GM23338 (cell line): ENCODE results near the gene SORBS2. TPM values are rescaled to one million over a fixed set of nuclear protein-coding genes. Genes with fewer than 3 reads are reported as not detected.

Experiments used
- ATAC-seq: fragments of 200-7000 bp; cut with Tn5 transposase; 3 replicates; pipeline ENCODE4 v1.9.1; 2020
- DNase-seq: peaks from one replicate; pipeline ENCODE4 v3.0.0-alpha.2; 2015; ENCODE audit warnings: low spot score
- H2AFZ ChIP-seq: fragments of 200-600 bp; sonication (generic); 2 replicates; pipeline ENCODE4 v1.8.0; 2016; ENCODE audit warnings: antibody characterized with exemption, mild to moderate bottlenecking, moderate library complexity
- H3F3A ChIP-seq: fragments of 200-600 bp; sonication (generic); replicated peaks from 2 replicates; pipeline ENCODE4 v1.8.0; 2017; ENCODE audit warnings: antibody characterized with exemption, mixed run types, low read depth
- H3K27ac ChIP-seq: fragments of 200-600 bp; sonication (generic); 2 replicates; pipeline ENCODE4 v1.6.1; 2016; ENCODE audit warnings: low read depth
- H3K27me3 ChIP-seq: fragments of 200-600 bp; sonication (generic); 2 replicates; pipeline ENCODE4 v1.8.0; 2016; ENCODE audit warnings: mild to moderate bottlenecking, mixed run types, moderate library complexity; ENCODE audit not compliant: insufficient read depth
- H3K36me3 ChIP-seq: fragments of 200-600 bp; sonication (generic); 2 replicates; pipeline ENCODE4 v1.8.0; 2016; ENCODE audit warnings: mild to moderate bottlenecking; ENCODE audit not compliant: insufficient read depth
- H3K4me1 ChIP-seq: fragments of 200-600 bp; sonication (generic); 2 replicates; pipeline ENCODE4 v1.8.0; 2016; ENCODE audit warnings: mild to moderate bottlenecking, moderate library complexity; ENCODE audit not compliant: insufficient read depth
- H3K4me2 ChIP-seq: fragments of 200-600 bp; sonication (generic); 2 replicates; pipeline ENCODE4 v1.7.1; 2017; ENCODE audit warnings: mixed run types
- H3K4me3 ChIP-seq: fragments of 200-600 bp; sonication (generic); 2 replicates; pipeline ENCODE4 v1.6.1; 2016; ENCODE audit warnings: mixed run types
- H3K79me2 ChIP-seq: fragments of 200-600 bp; sonication (generic); replicated peaks from 2 replicates; pipeline ENCODE4 v1.8.0; 2017; ENCODE audit warnings: mild to moderate bottlenecking; ENCODE audit not compliant: insufficient read depth
- H3K9me2 ChIP-seq: fragments of 200-600 bp; sonication (generic); 2 replicates; pipeline ENCODE4 v1.8.0; 2017; ENCODE audit not compliant: insufficient read depth
- H4K20me1 ChIP-seq: fragments of 200-600 bp; sonication (generic); replicated peaks from 2 replicates; pipeline ENCODE4 v1.8.0; 2017; ENCODE audit warnings: mild to moderate bottlenecking; ENCODE audit not compliant: insufficient read depth
- H3K27ac Mint-ChIP-seq: 2 replicates; pipeline ENCODE4 v1.8.0; 2020; ENCODE audit warnings: inconsistent platforms, mild to moderate bottlenecking, moderate library complexity, mixed read lengths
- H3K27me3 Mint-ChIP-seq: 3 replicates; pipeline ENCODE4 v1.8.0; 2022; ENCODE audit warnings: low read depth, mild to moderate bottlenecking, moderate library complexity, mixed read lengths, inconsistent platforms; ENCODE audit not compliant: insufficient read depth, poor library complexity
- H3K36me3 Mint-ChIP-seq: 3 replicates; pipeline ENCODE4 v1.8.0; 2021; ENCODE audit warnings: low read depth, mild to moderate bottlenecking, inconsistent platforms, moderate library complexity, mixed read lengths
- H3K4me1 Mint-ChIP-seq: 3 replicates; pipeline ENCODE4 v1.8.0; 2020; ENCODE audit warnings: mild to moderate bottlenecking, inconsistent platforms, mixed read lengths
- H3K4me3 Mint-ChIP-seq: 3 replicates; pipeline ENCODE4 v1.8.0; 2021; ENCODE audit warnings: moderate library complexity, mild to moderate bottlenecking, inconsistent platforms, mixed read lengths
- H3K9me3 Mint-ChIP-seq: 3 replicates; pipeline ENCODE4 v1.8.0; 2020; ENCODE audit warnings: moderate library complexity, mild to moderate bottlenecking, inconsistent platforms, mixed read lengths
- CREB1 ChIP-seq: fragments of 250-450 bp; sonication (Bioruptor Pico); IDR thresholded peaks from 2 replicates; pipeline ENCODE4 v1.5.0; 2020; ENCODE audit warnings: low read depth, mild to moderate bottlenecking, moderate library complexity
- EZH2 ChIP-seq: fragments of 200-600 bp; sonication (generic); IDR thresholded peaks from one replicate; pipeline ENCODE4 v1.8.0; 2017; ENCODE audit warnings: antibody characterized with exemption, mild to moderate bottlenecking, low read depth; ENCODE audit not compliant: unreplicated experiment
- EZH2phosphoT487 ChIP-seq: fragments of 200-600 bp; sonication (generic); IDR thresholded peaks from one replicate; pipeline ENCODE4 v1.8.1; 2018; ENCODE audit warnings: antibody characterized with exemption; ENCODE audit not compliant: unreplicated experiment
- JUNB ChIP-seq: IDR thresholded peaks from one replicate; pipeline ENCODE4 v1.6.1; 2016; ENCODE audit warnings: antibody characterized with exemption; ENCODE audit not compliant: unreplicated experiment
- NANOG ChIP-seq: IDR thresholded peaks from 2 replicates; pipeline ENCODE4 v1.6.1; 2016; ENCODE audit warnings: antibody characterized with exemption, borderline replicate concordance
- POLR2AphosphoS5 ChIP-seq: IDR thresholded peaks from 2 replicates; pipeline ENCODE4 v1.6.1; 2016; ENCODE audit warnings: antibody characterized with exemption, low read depth
- STAT1 ChIP-seq: IDR thresholded peaks from one replicate; pipeline ENCODE4 v1.6.1; 2016; ENCODE audit warnings: antibody characterized with exemption; ENCODE audit not compliant: unreplicated experiment
- ZNF114 ChIP-seq: fragments of 250-450 bp; sonication (Bioruptor Pico); IDR thresholded peaks from 2 replicates; pipeline ENCODE4 v1.5.0; 2020; ENCODE audit warnings: mild to moderate bottlenecking, moderate library complexity
- ZNF331 ChIP-seq: fragments of 250-450 bp; sonication (Bioruptor Pico); IDR thresholded peaks from 2 replicates; pipeline ENCODE4 v1.5.0; 2020; ENCODE audit warnings: low read depth, mild to moderate bottlenecking, moderate library complexity
- polyA plus RNA-seq: library from polyadenylated mRNA; unstranded; fragments of >200 nt; fragmentation: Nextera tagmentation; extraction: Ambion mirVana; gene quantifications from 2 replicates; pipeline ENCODE4 v1.2.1, GENCODE V29; 2016
- total RNA-seq: library from RNA; depleted of rRNA; stranded (reverse); fragments of >200 nt; shearing (Covaris generic); gene quantifications from 2 replicates; pipeline ENCODE4 v1.2.3, GENCODE V29; 2014
- TF ChIP-seq, protein P1 (sequence below): IDR thresholded peaks from one replicate; pipeline ENCODE4 v1.6.1; 2018; ENCODE audit warnings: antibody characterized with exemption; ENCODE audit not compliant: unreplicated experiment
- TF ChIP-seq, protein P2 (sequence below): fragments of 250-450 bp; sonication (Bioruptor Pico); IDR thresholded peaks from 2 replicates; pipeline ENCODE4 v1.5.0; 2020; ENCODE audit warnings: mild to moderate bottlenecking, moderate library complexity
- TF ChIP-seq, protein P3 (sequence below), 2 experiments: fragments of 200-600 bp in 1 of 2; sonication (generic) in 1 of 2; conservative IDR thresholded peaks; 2 replicates each; pipeline versions ENCODE4 v1.5.1 to v1.6.1; 2016 to 2017; ENCODE audit warnings: antibody characterized with exemption in 2 of 2, low read depth in 2 of 2, mild to moderate bottlenecking in 2 of 2, moderate library complexity in 1 of 2
- TF ChIP-seq, protein P4 (sequence below): IDR thresholded peaks from 2 replicates; pipeline ENCODE4 v1.6.1; 2016; ENCODE audit warnings: antibody characterized with exemption

SORBS2 gene
- total and polyA plus RNA-seq, 2 experiments from 2014 or later: 17.8 to 27.6 TPM

DNA sequence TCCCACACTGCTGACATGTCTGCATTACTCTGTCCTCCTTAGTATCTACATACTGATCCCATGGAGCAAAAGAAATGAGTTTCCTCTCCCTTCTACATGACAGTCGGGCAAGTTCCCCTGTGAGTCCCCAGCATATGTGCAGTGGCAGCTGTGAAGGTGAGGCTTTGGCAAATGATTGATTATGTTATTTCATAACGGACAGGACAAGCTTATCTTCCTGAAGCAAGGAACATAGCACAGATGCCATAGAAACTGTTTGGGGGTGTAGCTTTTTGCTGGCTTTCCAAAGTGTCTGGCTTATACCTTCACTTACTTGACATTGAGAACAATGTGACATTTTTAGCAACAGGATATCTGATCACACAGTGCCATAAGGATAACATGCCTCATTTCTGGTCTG is 139.8 kb downstream of the SORBS2 start:
- Histone ChIP-seq H3K4me1 (no peaks in the 10 kb centered on the region), H4K20me1 (no peaks in the 10 kb centered on the region), H3F3A (no peaks in the 10 kb centered on the region), H3K79me2 (no peaks in the 10 kb centered on the region), H3K4me3 (no peak overlapping the region), H3K9me2 (0 out of 2 replicates have a peak, but pooled peaks cover 3% of the 10 kb centered on the region), H3K4me2 (no peak overlapping the region), H2AFZ (no peak overlapping the region), H3K27ac (no peak overlapping the region), H3K27me3 (no peaks in the 10 kb centered on the region), H3K36me3 (no peaks in the 10 kb centered on the region)
- Mint-ChIP-seq H3K9me3 (no peaks in the 10 kb centered on the region), H3K4me1 (no peaks in the 10 kb centered on the region), H3K27me3 (no peaks in the 10 kb centered on the region), H3K36me3 (peaks cover 4% of the 10 kb centered on the region), H3K4me3 (no peak overlapping the region), H3K27ac (no peak overlapping the region)
- ATAC-seq (no peak), DNase-seq (no peak)
- TF ChIP-seq EZH2 (no peak), POLR2AphosphoS5 (no peak), JUNB (no peak), ZNF114 (CRISPR knock-in tag) (no peak), CREB1 (no peak), EZH2phosphoT487 (no peak), ZNF331 (CRISPR knock-in tag) (no peak), STAT1 (no peak), NANOG (no peak)
- TF ChIP-seq, protein P1, sequence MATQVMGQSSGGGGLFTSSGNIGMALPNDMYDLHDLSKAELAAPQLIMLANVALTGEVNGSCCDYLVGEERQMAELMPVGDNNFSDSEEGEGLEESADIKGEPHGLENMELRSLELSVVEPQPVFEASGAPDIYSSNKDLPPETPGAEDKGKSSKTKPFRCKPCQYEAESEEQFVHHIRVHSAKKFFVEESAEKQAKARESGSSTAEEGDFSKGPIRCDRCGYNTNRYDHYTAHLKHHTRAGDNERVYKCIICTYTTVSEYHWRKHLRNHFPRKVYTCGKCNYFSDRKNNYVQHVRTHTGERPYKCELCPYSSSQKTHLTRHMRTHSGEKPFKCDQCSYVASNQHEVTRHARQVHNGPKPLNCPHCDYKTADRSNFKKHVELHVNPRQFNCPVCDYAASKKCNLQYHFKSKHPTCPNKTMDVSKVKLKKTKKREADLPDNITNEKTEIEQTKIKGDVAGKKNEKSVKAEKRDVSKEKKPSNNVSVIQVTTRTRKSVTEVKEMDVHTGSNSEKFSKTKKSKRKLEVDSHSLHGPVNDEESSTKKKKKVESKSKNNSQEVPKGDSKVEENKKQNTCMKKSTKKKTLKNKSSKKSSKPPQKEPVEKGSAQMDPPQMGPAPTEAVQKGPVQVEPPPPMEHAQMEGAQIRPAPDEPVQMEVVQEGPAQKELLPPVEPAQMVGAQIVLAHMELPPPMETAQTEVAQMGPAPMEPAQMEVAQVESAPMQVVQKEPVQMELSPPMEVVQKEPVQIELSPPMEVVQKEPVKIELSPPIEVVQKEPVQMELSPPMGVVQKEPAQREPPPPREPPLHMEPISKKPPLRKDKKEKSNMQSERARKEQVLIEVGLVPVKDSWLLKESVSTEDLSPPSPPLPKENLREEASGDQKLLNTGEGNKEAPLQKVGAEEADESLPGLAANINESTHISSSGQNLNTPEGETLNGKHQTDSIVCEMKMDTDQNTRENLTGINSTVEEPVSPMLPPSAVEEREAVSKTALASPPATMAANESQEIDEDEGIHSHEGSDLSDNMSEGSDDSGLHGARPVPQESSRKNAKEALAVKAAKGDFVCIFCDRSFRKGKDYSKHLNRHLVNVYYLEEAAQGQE: no peak
- TF ChIP-seq, protein P2, sequence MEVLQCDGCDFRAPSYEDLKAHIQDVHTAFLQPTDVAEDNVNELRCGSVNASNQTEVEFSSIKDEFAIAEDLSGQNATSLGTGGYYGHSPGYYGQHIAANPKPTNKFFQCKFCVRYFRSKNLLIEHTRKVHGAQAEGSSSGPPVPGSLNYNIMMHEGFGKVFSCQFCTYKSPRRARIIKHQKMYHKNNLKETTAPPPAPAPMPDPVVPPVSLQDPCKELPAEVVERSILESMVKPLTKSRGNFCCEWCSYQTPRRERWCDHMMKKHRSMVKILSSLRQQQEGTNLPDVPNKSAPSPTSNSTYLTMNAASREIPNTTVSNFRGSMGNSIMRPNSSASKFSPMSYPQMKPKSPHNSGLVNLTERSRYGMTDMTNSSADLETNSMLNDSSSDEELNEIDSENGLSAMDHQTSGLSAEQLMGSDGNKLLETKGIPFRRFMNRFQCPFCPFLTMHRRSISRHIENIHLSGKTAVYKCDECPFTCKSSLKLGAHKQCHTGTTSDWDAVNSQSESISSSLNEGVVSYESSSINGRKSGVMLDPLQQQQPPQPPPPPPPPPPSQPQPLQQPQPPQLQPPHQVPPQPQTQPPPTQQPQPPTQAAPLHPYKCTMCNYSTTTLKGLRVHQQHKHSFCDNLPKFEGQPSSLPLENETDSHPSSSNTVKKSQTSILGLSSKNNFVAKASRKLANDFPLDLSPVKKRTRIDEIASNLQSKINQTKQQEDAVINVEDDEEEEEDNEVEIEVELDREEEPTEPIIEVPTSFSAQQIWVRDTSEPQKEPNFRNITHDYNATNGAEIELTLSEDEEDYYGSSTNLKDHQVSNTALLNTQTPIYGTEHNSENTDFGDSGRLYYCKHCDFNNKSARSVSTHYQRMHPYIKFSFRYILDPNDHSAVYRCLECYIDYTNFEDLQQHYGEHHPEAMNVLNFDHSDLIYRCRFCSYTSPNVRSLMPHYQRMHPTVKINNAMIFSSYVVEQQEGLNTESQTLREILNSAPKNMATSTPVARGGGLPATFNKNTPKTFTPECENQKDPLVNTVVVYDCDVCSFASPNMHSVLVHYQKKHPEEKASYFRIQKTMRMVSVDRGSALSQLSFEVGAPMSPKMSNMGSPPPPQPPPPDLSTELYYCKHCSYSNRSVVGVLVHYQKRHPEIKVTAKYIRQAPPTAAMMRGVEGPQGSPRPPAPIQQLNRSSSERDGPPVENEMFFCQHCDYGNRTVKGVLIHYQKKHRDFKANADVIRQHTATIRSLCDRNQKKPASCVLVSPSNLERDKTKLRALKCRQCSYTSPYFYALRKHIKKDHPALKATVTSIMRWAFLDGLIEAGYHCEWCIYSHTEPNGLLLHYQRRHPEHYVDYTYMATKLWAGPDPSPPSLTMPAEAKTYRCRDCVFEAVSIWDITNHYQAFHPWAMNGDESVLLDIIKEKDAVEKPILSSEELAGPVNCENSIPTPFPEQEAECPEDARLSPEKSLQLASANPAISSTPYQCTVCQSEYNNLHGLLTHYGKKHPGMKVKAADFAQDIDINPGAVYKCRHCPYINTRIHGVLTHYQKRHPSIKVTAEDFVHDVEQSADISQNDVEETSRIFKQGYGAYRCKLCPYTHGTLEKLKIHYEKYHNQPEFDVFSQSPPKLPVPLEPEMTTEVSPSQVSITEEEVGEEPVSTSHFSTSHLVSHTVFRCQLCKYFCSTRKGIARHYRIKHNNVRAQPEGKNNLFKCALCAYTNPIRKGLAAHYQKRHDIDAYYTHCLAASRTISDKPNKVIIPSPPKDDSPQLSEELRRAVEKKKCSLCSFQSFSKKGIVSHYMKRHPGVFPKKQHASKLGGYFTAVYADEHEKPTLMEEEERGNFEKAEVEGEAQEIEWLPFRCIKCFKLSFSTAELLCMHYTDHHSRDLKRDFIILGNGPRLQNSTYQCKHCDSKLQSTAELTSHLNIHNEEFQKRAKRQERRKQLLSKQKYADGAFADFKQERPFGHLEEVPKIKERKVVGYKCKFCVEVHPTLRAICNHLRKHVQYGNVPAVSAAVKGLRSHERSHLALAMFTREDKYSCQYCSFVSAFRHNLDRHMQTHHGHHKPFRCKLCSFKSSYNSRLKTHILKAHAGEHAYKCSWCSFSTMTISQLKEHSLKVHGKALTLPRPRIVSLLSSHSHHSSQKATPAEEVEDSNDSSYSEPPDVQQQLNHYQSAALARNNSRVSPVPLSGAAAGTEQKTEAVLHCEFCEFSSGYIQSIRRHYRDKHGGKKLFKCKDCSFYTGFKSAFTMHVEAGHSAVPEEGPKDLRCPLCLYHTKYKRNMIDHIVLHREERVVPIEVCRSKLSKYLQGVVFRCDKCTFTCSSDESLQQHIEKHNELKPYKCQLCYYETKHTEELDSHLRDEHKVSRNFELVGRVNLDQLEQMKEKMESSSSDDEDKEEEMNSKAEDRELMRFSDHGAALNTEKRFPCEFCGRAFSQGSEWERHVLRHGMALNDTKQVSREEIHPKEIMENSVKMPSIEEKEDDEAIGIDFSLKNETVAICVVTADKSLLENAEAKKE (CRISPR knock-in tag): no peak
- TF ChIP-seq, protein P3, sequence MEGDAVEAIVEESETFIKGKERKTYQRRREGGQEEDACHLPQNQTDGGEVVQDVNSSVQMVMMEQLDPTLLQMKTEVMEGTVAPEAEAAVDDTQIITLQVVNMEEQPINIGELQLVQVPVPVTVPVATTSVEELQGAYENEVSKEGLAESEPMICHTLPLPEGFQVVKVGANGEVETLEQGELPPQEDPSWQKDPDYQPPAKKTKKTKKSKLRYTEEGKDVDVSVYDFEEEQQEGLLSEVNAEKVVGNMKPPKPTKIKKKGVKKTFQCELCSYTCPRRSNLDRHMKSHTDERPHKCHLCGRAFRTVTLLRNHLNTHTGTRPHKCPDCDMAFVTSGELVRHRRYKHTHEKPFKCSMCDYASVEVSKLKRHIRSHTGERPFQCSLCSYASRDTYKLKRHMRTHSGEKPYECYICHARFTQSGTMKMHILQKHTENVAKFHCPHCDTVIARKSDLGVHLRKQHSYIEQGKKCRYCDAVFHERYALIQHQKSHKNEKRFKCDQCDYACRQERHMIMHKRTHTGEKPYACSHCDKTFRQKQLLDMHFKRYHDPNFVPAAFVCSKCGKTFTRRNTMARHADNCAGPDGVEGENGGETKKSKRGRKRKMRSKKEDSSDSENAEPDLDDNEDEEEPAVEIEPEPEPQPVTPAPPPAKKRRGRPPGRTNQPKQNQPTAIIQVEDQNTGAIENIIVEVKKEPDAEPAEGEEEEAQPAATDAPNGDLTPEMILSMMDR (conservative IDR thresholded peaks at IDR 0.05; ENCODE audit: low read depth in 2 of 2): no peak
- TF ChIP-seq, protein P4, sequence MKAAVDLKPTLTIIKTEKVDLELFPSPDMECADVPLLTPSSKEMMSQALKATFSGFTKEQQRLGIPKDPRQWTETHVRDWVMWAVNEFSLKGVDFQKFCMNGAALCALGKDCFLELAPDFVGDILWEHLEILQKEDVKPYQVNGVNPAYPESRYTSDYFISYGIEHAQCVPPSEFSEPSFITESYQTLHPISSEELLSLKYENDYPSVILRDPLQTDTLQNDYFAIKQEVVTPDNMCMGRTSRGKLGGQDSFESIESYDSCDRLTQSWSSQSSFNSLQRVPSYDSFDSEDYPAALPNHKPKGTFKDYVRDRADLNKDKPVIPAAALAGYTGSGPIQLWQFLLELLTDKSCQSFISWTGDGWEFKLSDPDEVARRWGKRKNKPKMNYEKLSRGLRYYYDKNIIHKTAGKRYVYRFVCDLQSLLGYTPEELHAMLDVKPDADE: no peak
